ENCODE measurements around the gene PTPN9. TPM values are rescaled to one million over a fixed set of nuclear protein-coding genes. Genes with fewer than 3 reads are reported as not detected.
"Not testable (repeated sequence)": the region's sequence is repeated elsewhere in the genome, so short reads cannot be mapped to it uniquely, and the experiment has no call there.

Gene PTPN9
- 29.3 TPM for total RNA-seq

DNA sequence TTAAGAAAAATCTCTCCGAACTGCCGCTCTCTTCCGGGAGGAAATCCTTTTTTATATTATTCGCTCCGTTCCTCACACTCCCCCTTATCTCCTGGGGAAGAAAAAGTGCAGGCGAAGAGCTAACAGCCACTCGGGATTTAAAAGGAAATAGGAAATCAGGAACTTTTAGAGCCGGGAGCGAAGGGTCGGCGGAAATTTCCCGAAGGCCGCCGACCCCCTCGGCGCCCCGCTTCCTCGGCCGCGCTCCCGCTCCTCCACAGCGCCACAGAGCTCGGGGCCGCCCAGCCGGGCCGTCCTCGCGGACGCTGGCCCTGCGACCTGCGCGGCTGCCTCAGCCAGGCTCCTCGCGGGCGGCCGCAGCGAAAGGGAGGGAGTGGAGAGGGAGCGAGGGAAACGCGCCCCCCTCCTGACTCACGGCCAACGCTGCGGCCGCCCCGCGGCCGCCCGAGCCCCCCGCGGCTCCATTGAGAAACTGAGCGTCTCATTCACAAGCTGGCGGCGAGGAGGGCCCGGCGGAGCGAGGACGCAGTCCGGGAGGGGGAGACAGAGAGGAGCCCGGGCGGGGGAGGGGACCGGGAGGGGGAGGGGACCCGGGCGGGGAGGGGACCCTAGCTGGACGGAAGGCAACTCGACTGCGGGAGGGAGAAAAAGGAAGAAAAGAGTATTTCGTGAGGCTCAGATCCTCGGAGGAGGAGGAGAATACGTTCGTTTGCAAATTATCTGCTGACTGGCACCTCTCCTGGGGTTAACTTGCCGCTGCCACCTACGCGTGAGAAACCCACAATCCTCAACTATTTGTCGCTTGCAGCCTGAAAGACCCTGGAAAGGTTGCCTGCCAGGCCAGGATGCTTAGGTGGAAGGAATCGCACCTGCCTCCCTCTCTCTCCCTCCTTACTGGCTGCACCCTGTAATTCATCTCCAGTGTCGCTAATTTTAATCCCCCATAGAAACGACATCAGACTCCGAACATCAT, at the start of gene PTPN9:
TSS of gene PTPN9 (minus strand) at position 368 of the 973 bp plus-strand sequence. CDS start 539 bp downstream, outside the sequence.
- DNase-seq: peak; percentile 77

DNA sequence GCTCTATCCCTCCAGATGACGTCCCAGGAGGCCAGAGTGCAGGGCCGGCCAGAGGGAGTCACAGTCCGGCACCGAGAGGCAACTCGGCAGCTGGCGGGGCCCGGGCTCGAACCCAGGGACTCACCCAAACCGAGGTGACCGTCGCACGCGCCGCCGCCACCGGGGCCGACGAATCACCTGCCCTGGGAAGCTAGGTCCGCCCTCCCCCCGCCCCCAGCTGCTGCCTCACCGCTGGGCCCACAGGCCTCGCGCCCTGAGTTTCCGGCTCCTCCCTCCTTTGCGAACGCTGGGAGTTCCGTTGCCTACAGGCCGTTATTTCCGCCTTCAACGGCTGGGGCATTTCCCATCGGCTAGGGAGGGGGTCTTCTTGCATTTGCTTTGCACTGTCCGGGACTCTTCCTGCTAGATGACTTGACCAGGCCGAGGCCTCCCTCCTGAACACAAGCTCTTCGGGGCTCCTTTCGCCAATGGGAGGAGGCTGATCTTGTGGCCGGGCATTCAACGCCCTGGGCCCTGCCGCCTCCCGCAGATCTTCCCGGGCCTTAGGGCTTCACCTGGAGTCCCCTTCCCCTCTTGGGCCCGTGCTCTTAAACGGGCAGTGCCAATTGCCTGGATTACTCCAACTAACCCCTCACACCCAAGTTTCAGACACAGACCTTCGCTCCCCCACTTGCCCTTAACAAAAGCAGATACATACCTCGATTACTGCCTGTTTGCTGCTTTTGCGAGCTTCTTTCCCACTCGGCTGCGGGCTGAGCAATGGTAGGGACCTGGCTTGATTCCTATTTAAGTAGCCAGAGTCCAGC, 46.6 kb upstream of the PTPN9 start, which contains the start of gene SNUPN:
TSS of gene SNUPN (minus strand) at position 184 of the 806 bp plus-strand sequence. CDS start 4,674 bp downstream, outside the sequence.
- peak; percentile 91 for DNase-seq

DNA sequence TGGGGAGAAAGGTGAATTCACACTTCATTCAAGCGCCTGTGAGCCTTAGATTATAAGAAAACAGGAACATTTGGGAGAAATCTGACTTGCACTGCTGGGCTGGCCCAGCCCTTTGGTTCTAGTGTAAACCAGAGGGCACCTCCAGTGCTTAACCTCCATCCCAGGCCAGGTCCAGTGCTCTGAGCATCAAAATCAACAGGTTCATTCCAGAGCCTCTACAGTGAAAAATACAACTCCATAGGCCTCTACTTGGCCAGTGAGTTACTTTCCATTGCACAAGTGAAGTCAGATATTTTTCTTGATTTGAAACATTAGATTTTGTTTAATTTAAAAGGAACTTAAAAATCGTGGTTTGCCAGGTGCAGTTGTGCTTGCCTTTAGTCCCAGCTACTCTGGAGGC, 43.4 kb upstream of the PTPN9 start:
- DNase-seq: no peak

DNA sequence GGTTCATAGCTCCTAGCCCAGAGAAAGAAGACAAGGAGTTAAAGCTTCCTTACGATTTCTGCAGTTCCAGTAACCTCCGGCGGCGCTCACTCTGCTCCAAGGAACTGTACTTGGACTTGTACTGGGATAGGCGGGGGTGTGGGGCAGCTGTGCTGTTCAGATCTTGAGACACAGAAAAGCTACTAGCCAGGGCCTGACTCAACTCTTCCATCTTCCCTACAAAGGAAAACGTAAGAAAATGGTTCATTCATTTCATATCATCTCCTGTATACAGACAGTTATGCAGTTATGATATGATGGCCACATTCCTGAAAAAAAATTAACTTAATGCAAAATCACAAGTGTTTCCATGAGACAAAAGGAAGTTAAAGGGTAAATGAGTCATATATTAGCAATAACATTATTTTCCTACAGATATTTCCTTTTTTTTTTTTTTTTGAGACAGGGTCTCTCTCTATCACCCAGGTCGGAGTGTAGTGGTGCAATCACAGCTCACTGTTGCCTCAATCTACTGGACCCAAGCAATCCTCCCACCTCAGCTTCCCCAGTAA, 41.8 kb upstream of the PTPN9 start:
- no peak for DNase-seq

DNA sequence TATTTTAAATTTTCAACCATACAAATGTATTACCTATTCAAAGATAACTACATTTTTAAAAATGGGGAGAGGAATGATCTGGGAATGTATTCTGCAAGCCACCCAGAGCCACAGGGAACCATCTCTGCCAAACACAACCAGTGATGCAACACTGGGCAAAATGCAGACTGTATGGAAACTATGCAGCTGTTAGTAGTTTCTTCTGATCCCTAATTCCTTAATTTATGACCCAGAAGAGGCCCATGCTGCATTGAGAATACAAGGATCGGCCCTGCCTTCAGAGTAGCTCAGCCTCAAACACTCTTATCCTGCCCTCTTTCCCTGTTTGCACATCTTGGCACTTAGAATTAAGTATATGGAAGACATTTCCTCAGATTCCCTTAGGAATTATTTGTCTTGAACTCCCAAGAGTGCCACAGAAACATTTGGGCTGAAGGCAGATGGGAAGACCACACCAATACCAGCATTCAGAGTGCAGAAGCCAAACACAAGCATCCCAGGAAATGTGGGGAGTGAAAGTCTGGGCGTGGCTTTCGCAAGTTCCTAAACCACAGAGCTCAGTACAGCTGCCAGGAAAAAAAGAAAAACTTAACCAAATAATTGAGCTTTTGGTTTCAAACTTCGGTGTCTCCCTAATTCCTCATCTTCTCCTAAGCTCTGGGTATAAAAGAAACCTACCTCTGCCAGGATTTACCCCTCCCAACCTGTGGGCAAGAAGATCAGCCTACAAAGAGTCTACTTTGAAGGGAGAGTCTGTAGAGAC, 41.1 kb upstream of the PTPN9 start:
- DNase-seq: no peak

DNA sequence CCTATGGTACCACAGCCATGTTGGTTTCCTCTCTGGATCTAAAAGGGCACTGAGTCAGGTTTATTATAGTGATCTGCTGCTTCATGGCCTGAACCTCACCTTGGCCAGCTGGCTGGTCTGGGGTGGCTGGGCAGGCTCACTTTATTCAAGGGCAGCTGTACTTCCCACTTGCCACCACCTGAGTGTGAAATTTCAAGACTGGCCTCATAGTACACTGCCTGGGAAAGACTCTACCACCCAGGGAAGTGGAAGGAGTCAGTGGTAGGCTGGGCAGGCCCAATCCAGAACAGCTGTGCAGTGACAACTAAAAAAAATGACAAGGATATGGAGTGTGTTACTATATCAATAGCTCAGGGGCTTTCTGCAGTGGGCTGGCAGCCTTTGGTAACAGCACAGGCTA, 37.7 kb upstream of the PTPN9 start:
- no peak for DNase-seq

DNA sequence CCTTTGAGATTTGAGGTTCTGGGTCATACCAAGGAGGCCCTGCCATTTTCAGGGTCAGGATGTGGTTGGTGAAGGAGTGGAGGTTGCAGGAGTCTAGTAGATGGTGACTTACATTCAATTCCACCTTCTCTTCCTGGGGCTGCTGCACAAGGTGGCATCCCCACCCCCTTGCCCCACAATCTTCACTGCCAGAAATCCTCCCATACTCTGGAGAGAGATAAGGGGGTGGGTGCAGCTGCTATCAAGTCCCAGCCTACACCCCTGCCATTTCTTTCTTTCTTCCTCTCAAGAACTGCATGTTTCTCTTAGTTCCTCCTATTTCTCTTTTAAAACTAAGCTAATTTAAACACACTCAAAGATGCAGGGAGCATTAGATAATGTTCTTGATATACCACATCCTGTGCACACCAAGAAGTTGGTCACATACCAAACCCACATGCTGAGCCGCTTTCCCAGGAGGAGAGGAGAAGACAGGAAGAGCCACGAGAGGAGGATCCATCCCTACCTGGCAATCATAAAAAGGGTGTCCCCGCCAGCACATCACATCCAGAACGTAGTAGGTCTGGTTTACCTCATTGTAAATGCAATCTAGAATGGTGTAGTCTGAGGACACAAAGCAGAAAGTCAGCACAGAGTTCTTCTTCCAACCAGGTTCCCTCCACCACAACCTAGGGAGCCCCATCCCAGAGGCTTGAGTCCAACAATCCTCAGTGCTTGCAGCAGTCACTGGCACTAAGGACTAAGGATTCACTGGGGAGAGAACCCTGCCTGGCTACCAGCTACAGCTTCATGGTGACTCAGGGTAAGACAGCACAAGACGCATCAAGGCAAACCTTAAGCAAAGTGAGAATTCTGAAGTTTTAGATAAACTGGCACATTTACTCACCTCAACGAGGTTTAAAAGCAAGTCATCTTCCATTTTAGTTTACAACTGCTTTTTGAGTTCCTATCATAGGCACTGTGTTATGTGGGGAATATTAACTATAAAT, 27.9 kb upstream of the PTPN9 start:
- DNase-seq: no peak

DNA sequence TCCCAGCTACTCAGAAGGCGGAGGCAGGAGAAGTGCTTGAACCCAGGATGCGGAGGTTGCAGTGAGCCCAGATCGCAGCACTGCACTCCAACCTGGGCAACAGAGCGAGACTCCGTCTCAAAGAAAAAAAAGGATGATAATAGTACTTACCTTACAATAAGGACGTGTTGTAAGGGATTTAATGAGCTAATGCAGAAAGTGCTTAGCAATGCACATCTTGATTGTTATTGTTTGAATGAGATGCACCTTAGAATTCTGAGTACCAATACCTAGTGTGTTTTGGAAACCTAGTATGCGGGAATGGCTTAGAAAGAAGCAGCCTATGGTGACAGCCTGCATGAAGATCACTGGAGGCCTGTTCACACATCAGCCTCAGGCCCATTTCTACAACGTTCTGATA, 26.9 kb upstream of the PTPN9 start:
- DNase-seq: no peak

DNA sequence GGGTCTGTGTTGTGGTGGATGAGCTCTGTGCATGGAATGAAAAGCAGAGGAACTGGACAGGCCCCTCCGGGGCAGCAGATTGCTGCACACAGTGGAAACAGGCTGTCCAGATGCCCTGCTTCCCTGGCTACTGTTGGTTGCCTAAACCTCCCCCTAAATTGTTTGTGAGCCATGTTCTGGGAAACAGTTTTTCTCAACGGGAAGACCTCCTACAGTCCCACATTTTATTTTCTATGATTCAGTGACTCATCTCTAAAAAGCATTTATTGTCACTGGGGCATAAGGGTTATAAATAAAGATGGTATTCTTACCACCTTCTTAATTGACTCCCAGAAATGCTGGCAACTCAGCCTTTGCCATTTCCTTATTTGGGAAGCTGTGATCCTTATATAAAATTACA, 20.3 kb upstream of the PTPN9 start:
- no peak for DNase-seq

DNA sequence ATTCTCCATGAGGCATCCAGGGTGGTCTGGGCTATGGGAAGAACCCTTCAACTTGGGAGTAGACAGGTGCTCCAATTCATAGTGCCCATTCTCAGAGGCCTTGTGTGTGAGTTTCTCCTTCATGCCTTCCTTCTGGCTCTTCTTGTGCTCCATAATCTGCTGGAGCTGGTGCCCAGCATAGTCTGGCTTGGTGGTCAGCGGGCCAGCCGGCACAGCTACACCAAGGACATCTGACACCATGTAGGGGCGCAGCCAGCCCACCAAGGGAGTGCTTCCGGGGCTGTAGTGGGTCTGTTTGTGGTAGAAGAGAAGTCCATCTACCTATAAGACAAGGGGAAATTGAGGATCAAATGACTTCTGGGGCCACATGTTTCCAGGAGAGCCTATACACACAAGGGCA, 19.2 kb upstream of the PTPN9 start:
- no peak for DNase-seq

DNA sequence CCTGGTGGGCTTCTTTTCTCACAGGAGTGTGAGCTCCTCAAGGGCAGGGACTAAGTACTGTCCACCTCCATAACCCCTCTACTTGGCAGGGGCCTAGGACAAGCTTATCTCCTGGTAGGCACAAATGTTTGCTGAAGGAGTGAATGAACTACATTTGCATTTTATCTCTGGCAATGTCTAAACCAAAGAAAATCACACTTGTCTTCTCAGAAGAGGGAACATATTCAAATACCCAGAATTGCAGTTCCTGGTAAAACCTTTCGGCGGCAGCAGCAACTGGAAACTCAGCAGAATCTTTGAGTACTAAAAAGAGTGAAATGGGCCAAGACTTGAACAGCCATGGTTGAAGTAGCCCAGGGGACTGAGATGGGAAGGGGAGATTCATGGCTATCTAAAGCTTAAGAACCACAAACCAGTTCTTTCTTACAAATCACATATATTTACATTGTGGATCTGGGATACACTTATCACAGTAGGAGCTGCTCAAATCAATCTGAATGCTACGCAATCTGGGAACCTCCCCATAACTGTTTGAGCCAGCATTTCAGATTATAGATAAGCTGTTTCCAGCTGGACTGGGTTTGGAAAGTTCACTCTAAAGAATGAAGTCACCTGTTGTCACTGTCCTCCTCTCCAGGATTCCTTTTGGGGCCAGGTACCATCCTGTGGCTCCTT, 18.7 kb upstream of the PTPN9 start:
- DNase-seq: no peak

DNA sequence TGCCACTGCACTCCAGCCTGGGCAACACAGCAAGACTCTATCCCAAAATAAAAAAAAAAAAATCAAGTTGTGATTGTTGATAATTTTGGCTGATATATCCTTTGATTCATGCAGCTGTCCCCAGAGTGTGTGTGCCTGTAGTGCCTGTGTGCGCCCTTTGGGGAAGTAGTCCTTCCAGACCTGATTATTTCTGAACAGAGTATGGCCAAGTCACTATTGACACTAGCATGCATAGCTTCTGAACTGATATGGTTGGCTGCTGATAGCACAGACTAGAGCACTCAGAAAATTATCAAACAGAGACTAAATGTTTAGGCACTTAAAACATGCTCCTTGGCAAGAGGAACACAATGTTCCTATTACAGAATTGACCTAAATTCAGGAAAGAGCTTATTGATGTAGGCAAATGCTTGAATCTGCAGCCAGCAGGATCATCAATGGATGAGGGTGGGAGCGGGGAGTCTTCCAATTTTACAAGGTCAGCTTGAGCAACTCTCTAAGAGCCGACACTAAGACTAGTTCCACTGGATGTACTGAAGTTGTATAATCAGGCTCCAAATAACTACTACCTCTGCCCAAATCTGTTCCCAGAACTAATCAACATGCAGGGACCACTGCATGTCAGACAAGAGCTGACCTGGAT, 17.7 kb upstream of the PTPN9 start:
- DNase-seq: no peak

DNA sequence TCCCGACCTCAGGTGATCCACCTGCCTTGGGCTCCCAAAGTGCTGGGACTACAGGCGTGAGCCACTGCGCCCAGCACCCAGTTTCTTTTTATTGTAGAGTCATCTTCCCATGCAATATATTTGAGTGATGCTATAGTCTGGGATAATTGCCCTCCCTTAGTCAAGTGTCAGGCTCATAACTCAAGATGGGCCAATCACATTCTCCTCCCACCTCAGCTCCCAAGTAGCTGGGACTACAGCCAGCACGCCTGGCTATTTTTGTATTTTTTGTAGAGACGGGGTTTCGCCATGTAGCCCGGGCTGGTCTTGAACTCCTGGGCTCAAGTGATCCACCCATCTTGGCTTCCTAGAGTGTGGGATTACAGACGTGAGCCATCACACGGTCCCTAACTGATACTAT, 15.2 kb upstream of the PTPN9 start:
- DNase-seq: no peak

DNA sequence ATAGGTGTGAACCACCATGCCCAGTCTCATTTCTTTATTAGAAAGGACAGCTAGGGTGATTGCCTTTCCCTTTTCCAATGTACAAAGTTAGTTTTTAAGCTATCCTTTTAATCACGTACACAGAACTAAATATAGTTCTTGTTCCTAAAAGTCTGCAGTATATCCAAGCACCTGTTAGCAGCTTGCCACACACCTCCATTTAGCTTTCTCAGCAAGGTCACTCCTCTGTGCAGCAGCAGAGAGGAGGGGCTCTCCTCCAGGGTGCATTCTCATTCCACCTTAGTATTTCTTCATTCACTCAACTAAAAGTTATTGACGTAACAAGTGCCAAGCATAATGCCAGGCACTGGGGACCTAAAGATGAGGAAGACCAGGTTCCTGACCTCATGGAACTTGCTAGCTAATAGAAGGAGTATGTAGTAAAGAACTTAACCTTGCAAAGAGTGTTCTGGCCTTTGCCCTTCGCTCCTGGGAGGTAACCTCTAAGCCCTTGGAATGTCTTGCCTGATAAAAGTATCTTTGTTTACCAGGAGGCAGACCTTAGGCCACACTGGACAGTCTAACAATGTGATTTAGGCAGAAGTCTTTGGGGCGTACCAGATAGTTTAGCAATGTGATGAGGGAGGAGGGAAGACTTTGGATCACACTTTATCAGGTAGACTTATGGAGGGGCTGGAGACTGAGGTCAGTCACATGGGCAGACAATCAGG, 12.7 kb upstream of the PTPN9 start:
- no peak for DNase-seq

DNA sequence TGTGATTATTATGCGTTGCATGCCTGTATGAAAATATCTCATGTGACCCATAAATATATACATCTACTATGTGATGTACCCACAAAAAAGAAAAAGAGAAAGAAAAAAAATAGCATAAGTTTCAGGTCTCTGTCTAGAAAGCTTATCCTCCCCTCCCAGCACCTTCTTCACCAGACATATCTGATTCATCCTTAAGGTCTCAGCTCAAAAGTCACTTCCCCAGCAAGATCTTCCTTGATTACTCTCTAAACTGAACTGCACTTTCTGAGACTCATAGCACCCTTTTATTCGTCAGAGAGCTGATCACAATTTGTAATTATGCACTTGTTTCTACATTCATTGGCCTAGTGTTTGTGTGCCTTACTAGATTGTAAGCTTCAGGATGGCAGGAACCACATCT, 11.1 kb upstream of the PTPN9 start:
- no peak for DNase-seq

DNA sequence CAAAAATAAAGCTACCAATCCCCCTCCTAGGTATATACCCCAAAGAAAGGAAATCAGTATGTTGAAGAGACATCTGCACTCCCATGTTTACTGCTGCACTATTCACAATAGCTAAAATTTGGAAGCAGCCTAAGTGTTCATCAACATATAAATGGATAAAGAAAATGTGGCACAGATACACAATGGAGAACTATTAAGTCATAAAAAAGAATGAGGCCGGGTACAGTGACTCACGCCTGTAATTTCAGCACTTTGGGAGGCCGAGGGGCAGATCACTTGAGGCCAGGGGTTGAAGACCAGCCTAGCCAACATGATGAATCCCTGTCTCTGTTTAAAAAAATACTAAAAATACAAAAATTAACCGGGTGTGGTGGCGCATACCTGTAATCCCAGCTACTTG, 10.0 kb upstream of the PTPN9 start:
- DNase-seq: no peak

DNA sequence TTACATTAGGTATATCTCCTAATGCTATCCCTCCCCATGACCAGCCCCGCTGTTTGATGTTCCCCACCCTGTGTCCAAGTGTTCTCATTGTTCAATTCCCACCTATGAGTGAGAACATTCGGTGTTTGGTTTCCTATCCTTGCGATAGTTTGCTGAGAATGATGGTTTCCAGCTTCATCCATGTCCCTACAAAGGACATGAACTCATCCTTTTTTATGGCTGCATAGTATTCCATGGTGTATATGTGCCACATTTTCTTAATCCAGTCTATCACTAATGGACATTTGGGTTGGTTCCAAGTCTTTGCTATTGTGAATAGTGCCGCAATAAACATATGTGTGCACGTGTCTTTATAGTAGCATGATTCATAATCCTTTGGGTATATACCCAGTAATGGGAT, 7.3 kb upstream of the PTPN9 start:
- DNase-seq: not testable (repeated sequence)

DNA sequence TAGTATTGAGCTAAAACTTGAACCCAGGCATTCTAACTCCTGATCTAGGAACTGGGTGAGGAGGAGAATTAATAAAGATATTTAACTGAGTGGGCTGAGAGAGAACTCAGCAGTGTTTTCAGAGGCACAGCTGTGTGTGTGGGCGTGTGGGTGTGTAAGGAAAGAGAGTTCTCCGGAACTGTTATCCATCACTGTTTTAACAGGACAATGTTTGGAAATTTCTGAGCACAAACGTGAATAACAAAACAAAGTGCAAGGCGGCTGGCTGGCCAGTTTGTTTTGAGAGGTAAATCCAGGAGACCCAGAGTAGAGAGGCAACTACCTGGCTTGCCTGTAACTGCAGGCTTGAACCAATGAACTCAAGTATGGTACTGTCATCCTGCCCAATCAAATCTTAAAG, 5.0 kb upstream of the PTPN9 start:
- DNase-seq: no peak

DNA sequence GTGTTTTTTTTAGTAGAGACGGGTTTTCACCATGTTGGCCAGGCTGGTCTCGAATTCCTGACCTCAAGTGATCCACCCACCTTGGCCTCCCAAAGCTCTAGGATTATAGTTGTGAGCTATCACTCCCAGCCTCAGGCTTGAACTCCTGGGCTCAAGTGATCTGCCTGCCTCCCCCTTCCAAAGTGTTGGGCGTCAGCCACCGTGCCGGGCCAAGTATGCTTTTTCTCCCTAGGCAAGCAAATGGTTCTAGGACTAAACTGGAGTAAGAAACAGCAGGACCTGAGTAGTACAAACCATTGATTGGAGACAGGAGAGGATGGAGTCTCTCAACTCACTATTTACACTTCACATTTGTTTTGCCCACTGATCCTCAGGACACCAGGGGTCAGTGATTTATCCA, 4.6 kb upstream of the PTPN9 start:
- DNase-seq: no peak

All from occipital lobe (tissue), 2 donors.